GM12865 (cell line): ENCODE measurements around the gene COMMD8.
"Not testable (repeated sequence)": the region's sequence is repeated elsewhere in the genome, so short reads cannot be mapped to it uniquely, and the experiment has no call there.

Experiments
- DNase-seq: peaks from one replicate; pipeline ENCODE4 v3.0.0; 2010; ENCODE audit warnings: low read depth
- H3K4me3 ChIP-seq: 2 replicates; pipeline ENCODE4 v1.5.1; 2011; ENCODE audit warnings: mild to moderate bottlenecking, low read depth, low read length, control low read depth
- TF ChIP-seq, protein P1 (sequence below): IDR thresholded peaks from 2 replicates; pipeline ENCODE4 v1.5.1; 2011; ENCODE audit warnings: low read length, control low read depth, low read depth, inconsistent platforms; ENCODE audit not compliant: insufficient read depth; ENCODE audit errors: missing control alignments

The COMMD8 gene

GRCh38 chr4:47498899-47499298 lies 35.4 kb upstream of the COMMD8 start:
- no peak for DNase-seq
- H3K4me3 ChIP-seq, result peak overlapping the region; percentile 15; the same call in 1 of the 2 replicates
- TF ChIP-seq, protein P1, sequence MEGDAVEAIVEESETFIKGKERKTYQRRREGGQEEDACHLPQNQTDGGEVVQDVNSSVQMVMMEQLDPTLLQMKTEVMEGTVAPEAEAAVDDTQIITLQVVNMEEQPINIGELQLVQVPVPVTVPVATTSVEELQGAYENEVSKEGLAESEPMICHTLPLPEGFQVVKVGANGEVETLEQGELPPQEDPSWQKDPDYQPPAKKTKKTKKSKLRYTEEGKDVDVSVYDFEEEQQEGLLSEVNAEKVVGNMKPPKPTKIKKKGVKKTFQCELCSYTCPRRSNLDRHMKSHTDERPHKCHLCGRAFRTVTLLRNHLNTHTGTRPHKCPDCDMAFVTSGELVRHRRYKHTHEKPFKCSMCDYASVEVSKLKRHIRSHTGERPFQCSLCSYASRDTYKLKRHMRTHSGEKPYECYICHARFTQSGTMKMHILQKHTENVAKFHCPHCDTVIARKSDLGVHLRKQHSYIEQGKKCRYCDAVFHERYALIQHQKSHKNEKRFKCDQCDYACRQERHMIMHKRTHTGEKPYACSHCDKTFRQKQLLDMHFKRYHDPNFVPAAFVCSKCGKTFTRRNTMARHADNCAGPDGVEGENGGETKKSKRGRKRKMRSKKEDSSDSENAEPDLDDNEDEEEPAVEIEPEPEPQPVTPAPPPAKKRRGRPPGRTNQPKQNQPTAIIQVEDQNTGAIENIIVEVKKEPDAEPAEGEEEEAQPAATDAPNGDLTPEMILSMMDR, result no peak

DNA sequence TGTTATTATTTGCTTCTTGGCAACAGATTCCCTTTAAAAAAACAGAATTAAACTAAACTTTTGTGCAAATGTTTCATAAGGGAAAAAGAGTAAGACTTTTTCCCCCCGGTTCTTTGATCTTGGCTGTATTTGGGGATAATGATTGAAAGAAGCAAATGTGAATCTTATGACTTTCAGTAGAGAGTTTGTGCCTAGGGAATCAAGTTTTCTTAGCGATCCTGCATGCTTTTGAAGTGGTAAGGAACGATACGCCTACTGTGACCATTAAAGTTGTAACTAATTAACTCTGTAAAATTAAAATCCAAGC lies 30.6 kb upstream of the COMMD8 start:
- TF ChIP-seq, protein P1, result no peak
- DNase-seq, result no peak
- H3K4me3 ChIP-seq, result no peak overlapping the region

DNA sequence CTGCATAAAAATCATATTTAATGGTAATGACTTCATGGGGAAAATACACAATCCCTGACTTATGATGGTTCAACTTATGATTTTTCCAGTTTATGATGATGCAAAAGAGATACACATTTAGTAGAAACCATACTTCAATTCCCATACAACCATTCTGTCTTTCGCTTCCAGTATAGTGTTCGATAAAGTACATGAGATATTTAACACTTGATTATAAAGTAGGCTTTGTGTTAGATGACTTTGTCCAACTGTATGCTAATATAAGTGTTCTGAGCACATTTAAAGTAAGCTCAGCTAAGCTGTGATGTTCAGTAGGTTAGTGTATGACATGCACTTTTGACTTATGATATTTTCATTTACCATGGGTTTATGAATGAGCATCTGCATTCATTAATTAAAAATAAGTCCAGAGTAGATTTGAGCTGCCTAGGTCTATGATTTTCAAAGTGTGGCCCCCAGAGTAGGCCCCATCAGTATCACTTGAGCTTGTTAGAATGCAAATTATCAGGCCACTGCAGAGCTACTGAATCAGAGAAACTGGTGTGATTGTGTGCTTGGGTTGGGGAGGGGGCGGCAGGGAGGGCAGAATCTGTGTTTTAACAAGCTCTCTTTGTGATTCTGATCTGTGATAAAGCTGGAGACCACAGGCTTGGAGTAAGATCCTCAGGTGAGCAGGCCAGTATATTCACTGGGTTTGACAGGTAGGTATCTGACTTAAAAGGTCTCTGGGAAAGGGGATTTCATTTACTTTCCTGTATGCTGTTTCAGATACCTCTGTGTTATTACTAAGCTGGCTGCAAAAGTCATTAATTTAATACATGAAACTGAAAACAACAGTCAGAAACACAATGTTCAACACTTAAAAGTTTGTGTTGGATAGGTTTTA lies 30.0 kb upstream of the COMMD8 start:
- DNase-seq, result peak; percentile 34
- no peak overlapping the region for H3K4me3 ChIP-seq
- TF ChIP-seq, protein P1, result no peak

- DNase-seq, result peak; percentile 59
- TF ChIP-seq, protein P1, result peak; percentile 63
- H3K4me3 ChIP-seq, result no peak overlapping the region
Observed at GRCh38 chr4:47490550-47490949, 27.0 kb upstream of the COMMD8 start.

DNA sequence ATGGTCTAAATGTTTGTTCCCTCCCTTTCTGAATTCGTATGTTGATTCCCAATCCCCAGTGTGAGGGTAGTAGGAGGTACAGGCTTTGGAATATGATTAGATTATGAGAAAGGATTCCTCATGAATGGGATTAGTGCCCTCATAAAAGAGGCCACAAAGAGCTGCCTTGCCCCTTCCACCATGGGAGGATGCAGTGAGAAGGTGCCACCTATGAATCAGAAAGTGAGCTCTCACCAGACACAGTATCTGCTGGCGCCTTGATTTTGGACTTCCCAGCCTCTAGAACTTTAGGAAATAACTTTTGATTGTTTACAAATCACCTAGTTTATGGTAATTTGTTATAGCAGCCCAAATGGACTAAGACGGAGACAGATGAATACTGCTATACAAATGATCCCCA lies 25.2 kb upstream of the COMMD8 start:
- DNase-seq, result no peak
- no peak overlapping the region for H3K4me3 ChIP-seq
- TF ChIP-seq, protein P1, result no peak

- DNase-seq, H3K4me3 ChIP-seq: not testable (repeated sequence)
Observed at GRCh38 chr4:47486727-47487126, 23.2 kb upstream of the COMMD8 start.

- TF ChIP-seq, protein P1, result no peak
- no peak for DNase-seq
- H3K4me3 ChIP-seq, result peak overlapping the region; percentile 45
Observed at GRCh38 chr4:47486231-47486673, 22.8 kb upstream of the COMMD8 start.
